Thyroid gland (tissue), 4 donors: ENCODE data around the gene CPNE9.

Source experiments
- CTCF ChIP-seq, 6 experiments: fragments of 200-600 bp in 3 of 6; fragments of 450-650 bp in 3 of 6; sonication (generic) in 3 of 6; IDR thresholded peaks; one replicate each; pipeline ENCODE4 v1.5.1; 2016 to 2019; ENCODE audit warnings: antibody characterized with exemption in 6 of 6, mild to moderate bottlenecking in 2 of 6, inconsistent platforms in 1 of 6, moderate library complexity in 1 of 6
- POLR2A ChIP-seq, 2 donors: fragments of 450-650 bp; IDR thresholded peaks; one replicate each; pipeline ENCODE4 v1.6.1; 2017; ENCODE audit warnings: antibody characterized with exemption in 2 of 2, mild to moderate bottlenecking in 2 of 2, moderate library complexity in 1 of 2

GRCh38 chr3:9731206-9732079, 27.8 kb downstream of the CPNE9 start, which contains the start of gene BRPF1:
- TF ChIP-seq CTCF (IDR thresholded peaks at IDR 0.05) = peak in 1 of 6 experiments; percentile 19
- peak in 1 of 2 donors; percentile 58 for TF ChIP-seq POLR2A (IDR thresholded peaks at IDR 0.05)
